ENCODE measurements around the gene GLCE.

DNA sequence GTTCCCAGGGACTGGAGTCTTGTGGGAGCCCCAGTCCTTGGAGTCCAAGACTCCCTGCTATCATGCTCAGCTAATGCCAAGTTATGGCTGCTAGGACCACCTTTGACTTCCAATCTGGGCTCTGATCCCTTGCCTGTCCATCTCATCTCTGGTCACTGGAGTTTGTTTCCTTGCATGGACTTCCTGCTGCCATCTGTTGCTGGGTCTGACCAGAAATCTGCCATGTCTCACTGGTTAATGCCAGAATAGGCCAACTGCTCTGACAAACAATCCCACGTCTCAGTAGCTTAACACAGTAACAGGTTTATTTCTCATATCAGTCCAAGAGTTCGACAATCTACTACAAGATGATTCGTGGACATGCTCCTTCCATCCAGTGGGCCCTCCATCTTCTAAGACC, 10.1 kb upstream of the GLCE start:
- TF ChIP-seq GATA2 (IDR thresholded peaks at IDR 0.05; ENCODE audit: low read depth, low read length) = no peak
- TF ChIP-seq GATA3 (IDR thresholded peaks at IDR 0.05; ENCODE audit: low read depth, low read length) = no peak

Measured in SH-SY5Y (cell line).